HEK293T (cell line): ENCODE data around the gene DSN1.

Experiments
- CTCF ChIA-PET: fragments of 350-600 bp; formaldehyde crosslinking; extraction: SDS; loops from one replicate; lab custom pipeline; 2021; ENCODE audit warnings: antibody characterized with exemption, inconsistent platforms; lab: Yijun Ruan, JAX
- POLR2A ChIA-PET: fragments of 350-600 bp; formaldehyde crosslinking; extraction: SDS; loops from one replicate; lab custom pipeline; 2020; ENCODE audit warnings: antibody characterized with exemption, inconsistent platforms; lab: Yijun Ruan, JAX
- DNase-seq: peaks from one replicate; pipeline ENCODE4 v3.0.0; 2012; ENCODE audit warnings: mixed read lengths; ENCODE audit errors: extremely low spot score
- ARNT ChIP-seq: fragments of 450-650 bp; IDR thresholded peaks from 2 replicates; pipeline ENCODE4 v1.6.1; 2017; ENCODE audit warnings: mild to moderate bottlenecking
- BHLHE40 ChIP-seq: fragments of 450-650 bp; IDR thresholded peaks from 2 replicates; pipeline ENCODE4 v1.6.1; 2016; ENCODE audit warnings: mild to moderate bottlenecking, moderate library complexity, borderline replicate concordance
- CTBP1 ChIP-seq: fragments of 450-650 bp; IDR thresholded peaks from 2 replicates; pipeline ENCODE4 v1.6.1; 2016; ENCODE audit warnings: borderline replicate concordance
- ELF4 ChIP-seq: fragments of 450-650 bp; IDR thresholded peaks from 2 replicates; pipeline ENCODE4 v1.6.1; 2017; ENCODE audit warnings: antibody characterized with exemption
- FOXA1 ChIP-seq: fragments of 450-650 bp; IDR thresholded peaks from 2 replicates; pipeline ENCODE4 v1.6.1; 2016; ENCODE audit warnings: mild to moderate bottlenecking
- FOXK2 ChIP-seq: fragments of 450-650 bp; IDR thresholded peaks from 2 replicates; pipeline ENCODE4 v1.6.1; 2016; ENCODE audit warnings: mild to moderate bottlenecking
- FOXM1 ChIP-seq: fragments of 450-650 bp; IDR thresholded peaks from 2 replicates; pipeline ENCODE4 v1.6.1; 2017; ENCODE audit warnings: mild to moderate bottlenecking, borderline replicate concordance
- HDGF ChIP-seq: fragments of 450-650 bp; IDR thresholded peaks from 2 replicates; pipeline ENCODE4 v1.6.1; 2017; ENCODE audit warnings: antibody characterized with exemption, borderline replicate concordance
- L3MBTL2 ChIP-seq: fragments of 450-650 bp; conservative IDR thresholded peaks from 2 replicates; pipeline ENCODE4 v1.6.1; 2016; ENCODE audit warnings: mild to moderate bottlenecking
- LEF1 ChIP-seq: fragments of 450-650 bp; IDR thresholded peaks from 2 replicates; pipeline ENCODE4 v1.6.1; 2017; ENCODE audit warnings: mild to moderate bottlenecking, borderline replicate concordance
- NFRKB ChIP-seq: fragments of 450-650 bp; IDR thresholded peaks from 2 replicates; pipeline ENCODE4 v1.6.1; 2016; ENCODE audit warnings: mild to moderate bottlenecking, moderate library complexity
- PKNOX1 ChIP-seq: fragments of 450-650 bp; IDR thresholded peaks from 2 replicates; pipeline ENCODE4 v1.6.1; 2016
- SP1 ChIP-seq: fragments of 450-650 bp; IDR thresholded peaks from 2 replicates; pipeline ENCODE4 v1.6.1; 2017
- SUZ12 ChIP-seq: fragments of 450-650 bp; IDR thresholded peaks from 2 replicates; pipeline ENCODE4 v1.6.1; 2016; ENCODE audit warnings: mild to moderate bottlenecking
- TARDBP ChIP-seq: fragments of 450-650 bp; IDR thresholded peaks from 2 replicates; pipeline ENCODE4 v1.6.1; 2016
- ZNF384 ChIP-seq: fragments of 450-650 bp; IDR thresholded peaks from 2 replicates; pipeline ENCODE4 v1.6.1; 2016

The DSN1 gene

GRCh38 chr20:36768768-36769430, 4.7 kb downstream of the DSN1 start:
- DNase-seq: no peak
- TF ChIP-seq ZNF384 (no peak), PKNOX1 (no peak), LEF1 (no peak), FOXA1 (no peak), SP1 (no peak), CTBP1 (no peak), NFRKB (no peak), HDGF (no peak), FOXK2 (no peak), FOXM1 (no peak), ELF4 (no peak), SUZ12 (no peak), ARNT (no peak), L3MBTL2 (no peak), TARDBP (no peak), BHLHE40 (no peak)
- ChIA-PET POLR2A (interaction anchor here (1.0 to 1.7 kb wide), 3 partner anchors 9 to 95 kb away, joined by 3 to 7 read pairs (median 3); partner anchors contain the start of gene NDRG3), CTCF (interaction anchor here (1.0 to 1.2 kb wide), 3 partner anchors 14 to 40 kb away, joined by 3 to 5 read pairs (median 3); no protein-coding TSS in a partner anchor)

DNA sequence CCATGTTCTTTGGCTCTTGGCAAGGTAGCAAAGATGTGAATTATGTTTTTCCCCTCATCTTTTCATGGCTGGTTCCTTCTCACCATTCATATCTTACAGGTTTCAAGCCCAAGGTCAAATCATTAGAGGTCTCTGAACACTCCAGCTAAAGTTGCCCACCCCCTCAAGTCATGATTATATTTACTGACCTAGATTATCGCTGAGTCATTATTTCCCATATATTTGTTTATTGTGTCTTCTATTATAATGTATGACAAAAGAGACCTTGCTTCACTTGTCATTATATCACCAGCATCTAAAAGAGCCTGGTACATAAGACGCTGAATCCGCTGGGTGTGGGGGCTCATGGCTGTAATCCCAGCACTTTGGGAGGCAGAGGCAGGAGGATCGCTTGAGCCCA, 12.4 kb downstream of the DSN1 start:
- POLR2A ChIA-PET: no interaction called here
- CTCF ChIA-PET: no interaction called here
- no peak for TF ChIP-seq ELF4
- no peak for TF ChIP-seq ZNF384
- no peak for TF ChIP-seq SUZ12
- no peak for TF ChIP-seq FOXK2
- no peak for TF ChIP-seq ARNT
- no peak for TF ChIP-seq FOXM1
- TF ChIP-seq LEF1: no peak
- no peak for TF ChIP-seq BHLHE40
- no peak for TF ChIP-seq HDGF
- TF ChIP-seq CTBP1: no peak
- no peak for TF ChIP-seq SP1
- no peak for TF ChIP-seq PKNOX1
- TF ChIP-seq TARDBP: no peak
- TF ChIP-seq FOXA1: no peak
- no peak for TF ChIP-seq NFRKB
- TF ChIP-seq L3MBTL2: no peak
- no peak for DNase-seq

GRCh38 chr20:36760647-36761046, 12.9 kb downstream of the DSN1 start:
- no peak for TF ChIP-seq SUZ12
- TF ChIP-seq FOXA1: no peak
- TF ChIP-seq ARNT: no peak
- no peak for TF ChIP-seq SP1
- CTCF ChIA-PET: no interaction called here
- POLR2A ChIA-PET: interaction anchor here (1.1 kb wide), 1 partner anchor 13 kb away, joined by 3 read pairs; the partner anchor contains the start of gene DSN1

GRCh38 chr20:36758276-36758675, 15.3 kb downstream of the DSN1 start:
- no peak for DNase-seq
- POLR2A ChIA-PET: interaction anchor here (1.6 kb wide), 1 partner anchor 14 kb away, joined by 4 read pairs; no protein-coding TSS in a partner anchor
- CTCF ChIA-PET: no interaction called here
- TF ChIP-seq SUZ12: no peak
- no peak for TF ChIP-seq BHLHE40
- TF ChIP-seq LEF1: no peak
- TF ChIP-seq FOXK2: no peak

More at GRCh38 chr20:36760647-36761046, 12.9 kb downstream of the DSN1 start:
- no peak for DNase-seq

- POLR2A ChIA-PET: interaction anchor here (1.1 to 1.7 kb wide), 2 partner anchors 11 to 17 kb away, joined by 5 to 7 read pairs; partner anchors contain the start of genes DSN1 and NDRG3
- DNase-seq: no peak
- CTCF ChIA-PET: no interaction called here
- no peak for TF ChIP-seq FOXM1
- TF ChIP-seq LEF1: no peak
- TF ChIP-seq L3MBTL2: no peak
- TF ChIP-seq BHLHE40: no peak
- TF ChIP-seq FOXK2: no peak
- TF ChIP-seq ELF4: no peak
- TF ChIP-seq CTBP1: no peak
- no peak for TF ChIP-seq TARDBP
- no peak for TF ChIP-seq NFRKB
- no peak for TF ChIP-seq HDGF
- TF ChIP-seq SP1: no peak
- TF ChIP-seq ARNT: no peak
Observed at GRCh38 chr20:36756496-36756895, 17.1 kb downstream of the DSN1 start.

DNA sequence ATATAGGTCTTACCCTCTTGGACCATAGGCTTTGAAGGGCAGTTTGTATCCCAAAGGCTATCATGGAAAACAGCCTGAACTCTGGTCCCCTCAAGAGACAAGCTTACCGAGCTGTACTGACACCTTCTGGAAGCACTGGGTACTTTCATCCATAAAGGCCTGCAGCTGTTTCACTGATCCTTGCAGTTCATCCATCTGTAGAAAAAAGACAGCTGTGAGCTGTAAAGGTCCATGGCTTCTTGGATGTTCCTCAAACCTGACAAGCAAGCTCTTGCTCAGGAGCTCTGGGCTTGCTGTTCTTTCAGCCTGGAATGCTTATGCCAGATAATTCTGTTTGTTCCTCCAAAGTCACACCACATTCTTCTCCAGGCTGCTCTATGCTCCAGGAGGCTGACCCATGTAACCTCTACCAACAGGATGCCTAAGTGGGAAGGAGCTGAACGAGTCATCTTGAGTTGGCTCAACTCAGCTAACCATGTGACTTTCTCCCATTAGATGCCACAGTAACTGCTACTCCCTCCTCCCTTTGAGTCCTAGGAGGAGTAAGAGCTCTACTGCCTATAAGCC, 18.8 kb downstream of the DSN1 start:
- CTCF ChIA-PET: interaction anchor here (0.7 to 1.6 kb wide), 7 partner anchors 9 to 180 kb away, joined by 3 to 11 read pairs (median 3); partner anchors contain the start of genes DSN1 and NDRG3
- peak; percentile 63 for DNase-seq
- TF ChIP-seq L3MBTL2: no peak
- no peak for TF ChIP-seq ARNT
- TF ChIP-seq BHLHE40: no peak
- no peak for TF ChIP-seq ELF4
- no peak for TF ChIP-seq ZNF384
- no peak for TF ChIP-seq NFRKB
- TF ChIP-seq PKNOX1: no peak
- TF ChIP-seq FOXA1: no peak
- TF ChIP-seq HDGF: no peak
- no peak for TF ChIP-seq CTBP1
- TF ChIP-seq FOXK2: no peak
- POLR2A ChIA-PET: interaction anchor here (1.3 kb wide), 2 partner anchors 9 to 19 kb away, joined by 9 to 10 read pairs; partner anchors contain the start of genes DSN1 and NDRG3
